ENCODE results near the gene SHPK. TPM values are rescaled to one million over a fixed set of nuclear protein-coding genes. Genes with fewer than 3 reads are reported as not detected.
"Not testable (repeated sequence)": the region's sequence is repeated elsewhere in the genome, so short reads cannot be mapped to it uniquely, and the experiment has no call there.

SHPK gene
- total and polyA plus RNA-seq, 5 donors from 2014 or later = 6.1 to 8.5 (median 6.9) TPM

DNA sequence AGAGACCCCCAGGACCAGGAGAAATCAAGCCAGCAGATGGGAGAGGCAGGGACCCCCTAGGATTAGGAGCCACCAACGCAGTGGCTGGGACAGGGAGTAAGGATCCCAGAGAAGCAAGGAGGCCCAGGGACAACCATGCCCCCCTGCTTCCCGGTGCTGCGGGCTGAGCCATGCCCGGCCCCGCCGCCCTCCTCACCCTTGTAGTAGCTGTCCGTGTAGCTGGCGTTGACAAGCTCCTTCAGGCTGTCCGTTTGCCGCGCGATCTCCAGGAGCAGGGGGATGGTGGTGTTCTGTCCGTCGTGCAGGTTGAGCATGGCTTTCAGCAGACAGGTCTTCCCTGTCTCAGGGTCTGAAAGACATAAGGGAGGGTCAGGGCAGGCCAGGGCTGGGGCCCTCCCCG lies 45.3 kb downstream of the SHPK start:
- no peaks in the 10 kb centered on the region for H3K4me1 ChIP-seq (ENCODE audit: control insufficient read depth, insufficient read depth, low read length, poor library complexity, severe bottlenecking)
- no peak overlapping the region for H3K4me3 ChIP-seq (ENCODE audit: low read depth, low read length)
- ATAC-seq (ENCODE audit: low read depth in 2 of 2) (no peak), DNase-seq (no peak)
- Mint-ChIP-seq H3K36me3 (peaks cover 23% of the 10 kb centered on the region), H3K4me3 (no peak overlapping the region), H3K4me1 (no peaks in the 10 kb centered on the region), H3K9me3 (no peaks in the 10 kb centered on the region), H3K27ac (no peak overlapping the region), H3K27me3 (no peaks in the 10 kb centered on the region)
- no peaks in the 10 kb centered on the region for H3K9me3 ChIP-seq (ENCODE audit: control insufficient read depth in 2 of 2, low read length in 2 of 2)
- no peak overlapping the region for H3K27ac ChIP-seq (ENCODE audit: insufficient read depth, low read length, poor library complexity, severe bottlenecking)
- no peaks in the 10 kb centered on the region for H3K27me3 ChIP-seq (ENCODE audit: control insufficient read depth, insufficient read depth, low read length)
- H3K36me3 ChIP-seq (ENCODE audit: control insufficient read depth, insufficient read depth, low read length) = peaks cover 13% of the 10 kb centered on the region

DNA sequence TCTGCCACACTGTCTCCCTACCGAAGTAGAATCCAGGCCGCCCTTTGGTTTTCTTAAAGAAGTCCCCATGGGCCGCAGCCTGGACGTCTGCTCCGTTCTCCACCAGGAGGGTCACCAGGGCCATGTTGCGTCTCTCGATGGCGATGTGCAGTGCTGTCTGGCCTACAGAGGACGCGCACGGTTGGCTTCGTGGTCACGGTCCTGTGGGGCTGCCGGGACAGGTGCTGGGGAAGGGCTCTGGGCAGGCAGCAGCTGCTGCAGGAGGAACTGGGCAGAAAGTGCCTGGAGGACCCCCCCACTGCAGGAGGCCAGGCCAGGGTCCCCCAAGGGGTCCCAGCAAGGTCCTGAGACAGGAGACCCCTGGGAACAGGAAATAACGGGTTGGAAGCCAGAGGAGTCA lies 45.8 kb downstream of the SHPK start:
- Mint-ChIP-seq H3K27me3 (no peaks in the 10 kb centered on the region), H3K4me1 (no peaks in the 10 kb centered on the region), H3K36me3 (peaks cover 23% of the 10 kb centered on the region), H3K4me3 (no peak overlapping the region), H3K9me3 (no peaks in the 10 kb centered on the region), H3K27ac (no peak overlapping the region)
- Histone ChIP-seq H3K9me3 (ENCODE audit: control insufficient read depth in 2 of 2, low read length in 2 of 2) (no peaks in the 10 kb centered on the region), H3K4me3 (ENCODE audit: low read depth, low read length) (no peak overlapping the region), H3K27me3 (ENCODE audit: control insufficient read depth, insufficient read depth, low read length) (no peaks in the 10 kb centered on the region), H3K36me3 (ENCODE audit: control insufficient read depth, insufficient read depth, low read length) (peaks cover 13% of the 10 kb centered on the region), H3K27ac (ENCODE audit: insufficient read depth, low read length, poor library complexity, severe bottlenecking) (no peak overlapping the region), H3K4me1 (ENCODE audit: control insufficient read depth, insufficient read depth, low read length, poor library complexity, severe bottlenecking) (no peaks in the 10 kb centered on the region)
- ATAC-seq (ENCODE audit: low read depth in 2 of 2) (no peak), DNase-seq (no peak)

DNA sequence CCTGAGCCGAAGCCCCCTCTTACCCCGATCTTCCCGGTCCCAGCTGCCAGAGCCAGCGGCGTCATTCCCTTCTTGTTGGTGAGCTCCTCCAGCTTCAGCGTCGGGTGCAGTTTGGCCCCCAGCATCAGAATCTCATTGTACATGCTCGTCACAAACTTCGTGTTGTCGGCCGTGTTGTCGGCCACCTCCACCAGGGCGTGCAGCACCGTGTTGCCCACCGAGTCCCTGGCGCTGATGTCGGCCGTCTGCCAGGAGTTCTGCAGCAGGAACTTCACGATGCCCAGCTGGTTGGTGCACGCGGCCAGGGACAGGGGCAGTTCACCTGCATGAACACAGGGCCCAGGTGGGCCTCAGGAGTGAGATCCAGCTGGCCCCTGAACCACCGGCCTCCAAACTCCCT lies 46.3 kb downstream of the SHPK start:
- H3K4me3 ChIP-seq (ENCODE audit: low read depth, low read length) = no peak overlapping the region
- H3K9me3 ChIP-seq (ENCODE audit: control insufficient read depth in 2 of 2, low read length in 2 of 2) = no peaks in the 10 kb centered on the region
- H3K27me3 ChIP-seq (ENCODE audit: control insufficient read depth, insufficient read depth, low read length) = no peaks in the 10 kb centered on the region
- Mint-ChIP-seq H3K36me3 (peaks cover 23% of the 10 kb centered on the region), H3K27me3 (no peaks in the 10 kb centered on the region), H3K4me1 (no peaks in the 10 kb centered on the region), H3K4me3 (no peak overlapping the region), H3K9me3 (no peaks in the 10 kb centered on the region), H3K27ac (no peak overlapping the region)
- H3K36me3 ChIP-seq (ENCODE audit: control insufficient read depth, insufficient read depth, low read length) = peaks cover 13% of the 10 kb centered on the region
- no peaks in the 10 kb centered on the region for H3K4me1 ChIP-seq (ENCODE audit: control insufficient read depth, insufficient read depth, low read length, poor library complexity, severe bottlenecking)
- ATAC-seq (ENCODE audit: low read depth in 2 of 2) = no peak
- H3K27ac ChIP-seq (ENCODE audit: insufficient read depth, low read length, poor library complexity, severe bottlenecking) = no peak overlapping the region
- no peak for DNase-seq

GRCh38 chr17:3585826-3586225 lies 50.2 kb downstream of the SHPK start:
- no peak overlapping the region for H3K4me3 Mint-ChIP-seq
- peaks cover 13% of the 10 kb centered on the region for H3K36me3 ChIP-seq (ENCODE audit: control insufficient read depth, insufficient read depth, low read length)
- no peaks in the 10 kb centered on the region for H3K4me1 ChIP-seq (ENCODE audit: control insufficient read depth, insufficient read depth, low read length, poor library complexity, severe bottlenecking)
- H3K4me1 Mint-ChIP-seq = no peaks in the 10 kb centered on the region
- H3K4me3 ChIP-seq (ENCODE audit: low read depth, low read length) = no peak overlapping the region
- no peak overlapping the region for H3K27ac Mint-ChIP-seq
- no peaks in the 10 kb centered on the region for H3K9me3 ChIP-seq (ENCODE audit: control insufficient read depth in 2 of 2, low read length in 2 of 2)
- no peak overlapping the region for H3K27ac ChIP-seq (ENCODE audit: insufficient read depth, low read length, poor library complexity, severe bottlenecking)
- H3K36me3 Mint-ChIP-seq = peaks cover 19% of the 10 kb centered on the region
- no peak for ATAC-seq (ENCODE audit: low read depth in 2 of 2)
- no peaks in the 10 kb centered on the region for H3K9me3 Mint-ChIP-seq
- H3K27me3 Mint-ChIP-seq = no peaks in the 10 kb centered on the region
- no peak for DNase-seq
- no peaks in the 10 kb centered on the region for H3K27me3 ChIP-seq (ENCODE audit: control insufficient read depth, insufficient read depth, low read length)

GRCh38 chr17:3583456-3583855 lies 52.6 kb downstream of the SHPK start:
- Histone ChIP-seq H3K36me3 (ENCODE audit: control insufficient read depth, insufficient read depth, low read length) (peaks cover 5% of the 10 kb centered on the region), H3K27me3 (ENCODE audit: control insufficient read depth, insufficient read depth, low read length) (no peaks in the 10 kb centered on the region), H3K4me3 (ENCODE audit: low read depth, low read length) (no peak overlapping the region), H3K9me3 (ENCODE audit: control insufficient read depth in 2 of 2, low read length in 2 of 2) (no peaks in the 10 kb centered on the region), H3K4me1 (ENCODE audit: control insufficient read depth, insufficient read depth, low read length, poor library complexity, severe bottlenecking) (no peaks in the 10 kb centered on the region), H3K27ac (ENCODE audit: insufficient read depth, low read length, poor library complexity, severe bottlenecking) (no peak overlapping the region)
- Mint-ChIP-seq H3K4me3 (no peak overlapping the region), H3K27me3 (no peaks in the 10 kb centered on the region), H3K4me1 (no peaks in the 10 kb centered on the region), H3K9me3 (no peaks in the 10 kb centered on the region), H3K36me3 (peaks cover 20% of the 10 kb centered on the region), H3K27ac (no peak overlapping the region)
- DNase-seq = no peak
- no peak for ATAC-seq (ENCODE audit: low read depth in 2 of 2)

DNA sequence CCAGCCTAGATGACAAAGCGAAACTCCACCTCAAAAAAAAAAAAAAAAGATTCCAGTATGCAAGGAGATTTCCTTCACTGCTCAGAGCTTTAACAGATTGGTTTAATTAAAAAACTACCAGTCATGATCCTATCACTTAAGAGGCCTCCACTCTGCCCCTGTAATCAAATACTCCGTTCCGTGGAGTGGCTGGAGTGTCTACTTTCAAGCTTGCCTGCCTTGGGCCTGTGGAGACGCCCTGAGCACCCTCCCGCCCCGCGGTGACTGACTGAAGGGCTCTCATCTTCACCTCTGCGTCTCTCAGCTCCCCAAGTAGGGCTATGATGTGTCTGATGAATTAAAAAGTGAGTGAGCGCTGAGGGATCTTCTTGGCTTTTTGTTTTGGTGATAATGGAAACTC lies 53.1 kb downstream of the SHPK start:
- no peaks in the 10 kb centered on the region for H3K9me3 Mint-ChIP-seq
- no peaks in the 10 kb centered on the region for H3K9me3 ChIP-seq (ENCODE audit: control insufficient read depth in 2 of 2, low read length in 2 of 2)
- ATAC-seq (ENCODE audit: low read depth in 2 of 2) (no peak), DNase-seq (no peak)
- H3K36me3 Mint-ChIP-seq = peaks cover 20% of the 10 kb centered on the region
- H3K27me3 Mint-ChIP-seq = no peaks in the 10 kb centered on the region
- H3K27ac ChIP-seq (ENCODE audit: insufficient read depth, low read length, poor library complexity, severe bottlenecking) = no peak overlapping the region
- H3K4me3 Mint-ChIP-seq = peak overlapping the region in 1 of 4 donors; percentile 51
- peaks cover 5% of the 10 kb centered on the region for H3K36me3 ChIP-seq (ENCODE audit: control insufficient read depth, insufficient read depth, low read length)
- H3K4me1 ChIP-seq (ENCODE audit: control insufficient read depth, insufficient read depth, low read length, poor library complexity, severe bottlenecking) = no peaks in the 10 kb centered on the region
- no peak overlapping the region for H3K4me3 ChIP-seq (ENCODE audit: low read depth, low read length)
- H3K27ac Mint-ChIP-seq = no peak overlapping the region
- no peaks in the 10 kb centered on the region for H3K4me1 Mint-ChIP-seq
- no peaks in the 10 kb centered on the region for H3K27me3 ChIP-seq (ENCODE audit: control insufficient read depth, insufficient read depth, low read length)

DNA sequence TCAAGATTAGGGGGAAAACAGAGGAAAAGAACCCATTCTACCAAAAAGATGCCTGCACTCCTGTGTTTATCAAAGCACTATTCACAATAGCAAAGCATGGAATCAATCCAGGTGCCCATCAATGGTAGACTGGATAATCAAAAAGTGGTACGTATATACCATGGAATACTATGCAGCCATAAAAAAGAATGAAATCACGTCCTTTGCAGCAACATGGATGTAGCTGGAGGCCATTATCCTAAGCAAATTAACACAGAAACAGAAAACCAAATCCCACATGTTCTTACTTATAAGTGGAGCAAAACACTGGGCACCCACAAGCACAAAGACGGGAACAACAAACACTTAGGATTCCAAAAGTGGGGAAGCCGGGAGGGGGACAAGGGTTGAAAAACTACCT lies 57.4 kb downstream of the SHPK start:
- peaks cover 18% of the 10 kb centered on the region for H3K36me3 Mint-ChIP-seq

DNA sequence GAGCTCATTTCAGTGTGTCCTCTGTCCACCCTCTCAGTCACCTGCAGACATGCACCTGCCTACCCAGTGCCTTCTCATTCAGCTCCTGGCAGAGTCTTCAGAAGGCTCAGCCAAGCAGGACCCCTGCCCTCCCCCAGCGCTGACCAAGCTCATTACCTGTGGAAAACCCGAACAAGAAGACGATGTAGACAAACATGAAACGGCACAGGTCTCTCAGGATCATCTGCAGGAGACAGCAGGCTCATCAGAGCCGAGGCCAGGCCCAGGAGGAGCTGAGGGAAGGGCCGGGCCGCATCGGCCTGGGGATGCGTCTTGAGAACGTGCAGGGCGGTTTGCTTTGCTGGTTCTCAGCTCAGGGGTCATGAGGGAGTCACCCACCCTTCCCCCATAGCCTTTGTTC lies 59.1 kb downstream of the SHPK start:
- Histone ChIP-seq H3K36me3 (ENCODE audit: control insufficient read depth, insufficient read depth, low read length) (no peaks in the 10 kb centered on the region), H3K4me3 (ENCODE audit: low read depth, low read length) (no peak overlapping the region), H3K27ac (ENCODE audit: insufficient read depth, low read length, poor library complexity, severe bottlenecking) (no peak overlapping the region), H3K9me3 (ENCODE audit: control insufficient read depth in 2 of 2, low read length in 2 of 2) (no peaks in the 10 kb centered on the region), H3K27me3 (ENCODE audit: control insufficient read depth, insufficient read depth, low read length) (no peaks in the 10 kb centered on the region), H3K4me1 (ENCODE audit: control insufficient read depth, insufficient read depth, low read length, poor library complexity, severe bottlenecking) (no peaks in the 10 kb centered on the region)
- no peak overlapping the region for H3K27ac Mint-ChIP-seq
- H3K36me3 Mint-ChIP-seq = peaks cover 18% of the 10 kb centered on the region
- ATAC-seq (ENCODE audit: low read depth in 2 of 2) (no peak), DNase-seq (no peak)
- no peaks in the 10 kb centered on the region for H3K4me1 Mint-ChIP-seq
- H3K27me3 Mint-ChIP-seq = no peaks in the 10 kb centered on the region
- H3K9me3 Mint-ChIP-seq = no peaks in the 10 kb centered on the region
- H3K4me3 Mint-ChIP-seq = no peak overlapping the region

More for the DNA sequence above, 57.4 kb downstream of the SHPK start:
- not testable (repeated sequence) for H3K27ac ChIP-seq (ENCODE audit: insufficient read depth, low read length, poor library complexity, severe bottlenecking); H3K4me3 Mint-ChIP-seq; H3K27me3 ChIP-seq (ENCODE audit: control insufficient read depth, insufficient read depth, low read length); DNase-seq; H3K9me3 ChIP-seq (ENCODE audit: control insufficient read depth in 2 of 2, low read length in 2 of 2); ATAC-seq (ENCODE audit: low read depth in 2 of 2); H3K4me1 Mint-ChIP-seq; H3K9me3 Mint-ChIP-seq; H3K36me3 ChIP-seq (ENCODE audit: control insufficient read depth, insufficient read depth, low read length); H3K4me3 ChIP-seq (ENCODE audit: low read depth, low read length); H3K4me1 ChIP-seq (ENCODE audit: control insufficient read depth, insufficient read depth, low read length, poor library complexity, severe bottlenecking); H3K27me3 Mint-ChIP-seq; H3K27ac Mint-ChIP-seq

Measured in CD4-positive, CD25-positive, alpha-beta regulatory T cell (primary cell).